DOHH2 (cell line): Measurements from ENCODE around the gene PTGS1.
"Not testable (repeated sequence)": the region's sequence is repeated elsewhere in the genome, so short reads cannot be mapped to it uniquely, and the experiment has no call there.

Experiments used
- H3F3A ChIP-seq: fragments of 200-600 bp; sonication (generic), shearing (Covaris generic); 2 replicates; pipeline ENCODE4 v1.6.0; 2016; ENCODE audit warnings: antibody characterized with exemption, mild to moderate bottlenecking; ENCODE audit not compliant: control insufficient read depth, insufficient read depth
- H3K27ac ChIP-seq: fragments of 200-600 bp; sonication (generic); 2 replicates; pipeline ENCODE4 v1.5.1; 2014; ENCODE audit warnings: low read depth, mild to moderate bottlenecking, low read length, moderate library complexity
- H3K27me3 ChIP-seq: fragments of 200-600 bp; sonication (generic); 2 replicates; pipeline ENCODE4 v1.6.1; 2014; ENCODE audit warnings: mild to moderate bottlenecking, low read length, mixed read lengths; ENCODE audit not compliant: control insufficient read depth
- H3K36me3 ChIP-seq: fragments of 200-600 bp; sonication (generic); 2 replicates; pipeline ENCODE4 v1.6.1; 2014; ENCODE audit warnings: mild to moderate bottlenecking, low read length, moderate library complexity, mixed read lengths; ENCODE audit not compliant: control insufficient read depth
- H3K4me1 ChIP-seq: fragments of 200-600 bp; sonication (generic); 2 replicates; pipeline ENCODE4 v1.6.1; 2014; ENCODE audit warnings: mild to moderate bottlenecking, low read length, mixed read lengths; ENCODE audit not compliant: control insufficient read depth
- H3K4me2 ChIP-seq: fragments of 200-600 bp; sonication (generic); 2 replicates; pipeline ENCODE4 v1.6.0; 2014; ENCODE audit warnings: mild to moderate bottlenecking, low read length, moderate library complexity
- H3K4me3 ChIP-seq: fragments of 200-600 bp; sonication (generic); 2 replicates; pipeline ENCODE4 v1.5.1; 2014; ENCODE audit warnings: mild to moderate bottlenecking, low read length, mixed read lengths
- H3K79me2 ChIP-seq: fragments of 200-600 bp; sonication (generic); 2 replicates; pipeline ENCODE4 v1.6.1; 2014; ENCODE audit warnings: mild to moderate bottlenecking, low read length, mixed read lengths; ENCODE audit not compliant: control insufficient read depth
- H3K9me2 ChIP-seq: fragments of 200-600 bp; sonication (generic); replicated peaks from 2 replicates; pipeline ENCODE4 v1.6.1; 2014; ENCODE audit warnings: mild to moderate bottlenecking, low read length, mixed read lengths; ENCODE audit not compliant: control insufficient read depth
- H3K9me3 ChIP-seq: fragments of 200-600 bp; sonication (generic); 2 replicates; pipeline ENCODE4 v1.6.1; 2014; ENCODE audit warnings: antibody characterized with exemption, low read length, mixed read lengths; ENCODE audit not compliant: control insufficient read depth, insufficient read depth
- H4K20me1 ChIP-seq: fragments of 200-600 bp; sonication (generic); 2 replicates; pipeline ENCODE4 v1.6.0; 2014; ENCODE audit warnings: low read depth, mild to moderate bottlenecking, antibody characterized with exemption, low read length, moderate library complexity; ENCODE audit not compliant: control insufficient read depth, insufficient read depth
- CTCF ChIP-seq: fragments of 200-600 bp; sonication (generic); IDR thresholded peaks from one replicate; pipeline ENCODE4 v1.5.1; 2014; ENCODE audit warnings: antibody characterized with exemption, mild to moderate bottlenecking, low read depth, low read length; ENCODE audit not compliant: poor library complexity, severe bottlenecking
- EZH2phosphoT487 ChIP-seq: fragments of 200-600 bp; sonication (generic); IDR thresholded peaks from 2 replicates; pipeline ENCODE4 v1.6.1; 2017; ENCODE audit warnings: borderline replicate concordance, mild to moderate bottlenecking, antibody characterized with exemption, low read length, moderate library complexity, mixed read lengths

PTGS1 gene

GRCh38 chr9:122370869-122371755 is at the start of gene PTGS1:
PTGS1 (plus strand) TSS chr9:122371024; CDS start chr9:122371085, 61 bp downstream.
- H3K27ac ChIP-seq, result no peak within 1 kb of the TSS
- peaks cover 18% of the 10 kb centered on the region for H3K4me1 ChIP-seq
- H3K27me3 ChIP-seq, result 0 out of 2 replicates have a peak, but pooled peaks cover 6% of the 10 kb centered on the region
- TF ChIP-seq CTCF (no peak), EZH2phosphoT487 (no peak)
- no peaks in the 10 kb centered on the region for H3K9me2 ChIP-seq
- peak within 1 kb of the TSS; percentile 64 for H3K4me3 ChIP-seq
- peak within 1 kb of the TSS; percentile 64 for H3K4me2 ChIP-seq
- H3K36me3 ChIP-seq, result no peaks in the 10 kb centered on the region
- H3K79me2 ChIP-seq, result no peaks in the 10 kb centered on the region
- no peaks in the 10 kb centered on the region for H3F3A ChIP-seq
- H3K9me3 ChIP-seq, result no peaks in the 10 kb centered on the region
- H4K20me1 ChIP-seq, result no peaks in the 10 kb centered on the region

DNA sequence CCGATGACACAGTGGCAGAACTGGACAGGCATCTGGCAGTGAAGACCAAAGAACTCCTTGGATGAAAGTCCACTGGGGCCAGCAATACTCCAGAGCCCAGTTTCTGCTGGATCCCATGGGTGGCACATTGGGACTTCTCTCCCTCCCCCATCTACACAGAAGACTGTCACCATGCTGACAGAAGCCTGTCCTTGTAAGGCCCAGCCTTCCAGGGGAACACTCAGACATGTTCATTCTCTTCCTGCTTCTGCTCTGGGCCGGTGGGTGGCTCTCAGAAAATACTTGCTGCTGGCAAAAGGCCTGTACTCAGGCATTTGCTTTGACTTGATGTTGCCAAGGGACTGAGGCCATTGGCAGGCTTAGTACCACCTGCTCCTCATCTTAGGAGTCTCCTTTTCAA is 48.3 kb upstream of the PTGS1 start:
- TF ChIP-seq EZH2phosphoT487 (no peak), CTCF (no peak)
- H3K9me3 ChIP-seq, result no peaks in the 10 kb centered on the region
- H3K9me2 ChIP-seq, result no peaks in the 10 kb centered on the region
- H3K79me2 ChIP-seq, result no peaks in the 10 kb centered on the region
- H3K4me2 ChIP-seq, result no peak overlapping the region
- peaks cover 59% of the 10 kb centered on the region for H3K36me3 ChIP-seq
- H3F3A ChIP-seq, result no peaks in the 10 kb centered on the region
- no peak overlapping the region for H3K4me3 ChIP-seq
- H3K27me3 ChIP-seq, result no peaks in the 10 kb centered on the region
- H4K20me1 ChIP-seq, result no peaks in the 10 kb centered on the region
- no peak overlapping the region for H3K27ac ChIP-seq
- peaks cover 6% of the 10 kb centered on the region; the same call in 1 of the 2 replicates for H3K4me1 ChIP-seq

- not testable (repeated sequence) for H3K79me2 ChIP-seq, H3K27ac ChIP-seq, H4K20me1 ChIP-seq, H3K9me2 ChIP-seq, H3F3A ChIP-seq, H3K27me3 ChIP-seq, H3K4me3 ChIP-seq, H3K4me1 ChIP-seq, H3K4me2 ChIP-seq, H3K9me3 ChIP-seq
- H3K36me3 ChIP-seq, result peaks cover 51% of the 10 kb centered on the region
Measured at GRCh38 chr9:122324665-122325064, 46.2 kb upstream of the PTGS1 start.

- Histone ChIP-seq H3K27me3 (no peaks in the 10 kb centered on the region), H3K4me2 (no peak overlapping the region), H3K27ac (no peak overlapping the region), H3K36me3 (peaks cover 49% of the 10 kb centered on the region), H3K4me3 (no peak overlapping the region), H3K9me2 (no peaks in the 10 kb centered on the region), H4K20me1 (no peaks in the 10 kb centered on the region), H3K79me2 (no peaks in the 10 kb centered on the region), H3F3A (no peaks in the 10 kb centered on the region), H3K4me1 (peaks cover 3% of the 10 kb centered on the region; the same call in 1 of the 2 replicates), H3K9me3 (no peaks in the 10 kb centered on the region)
- TF ChIP-seq EZH2phosphoT487, result no peak
- TF ChIP-seq CTCF, result no peak
Measured at GRCh38 chr9:122325124-122325523, 45.7 kb upstream of the PTGS1 start.
